Activated CD8-positive, alpha-beta T cell treated with anti-CD3 and anti-CD28 coated beads for 36 hours (primary cell): ENCODE results near the gene CYP2A6. TPM values are rescaled to one million over a fixed set of nuclear protein-coding genes. Genes with fewer than 3 reads are reported as not detected.
"Not testable (repeated sequence)": the region's sequence is repeated elsewhere in the genome, so short reads cannot be mapped to it uniquely, and the experiment has no call there.

ENCODE experiments used
- ATAC-seq: fragments of 200-7000 bp; cut with Tn5 transposase; one replicate; pipeline ENCODE4 v1.10.0; 2021; ENCODE audit warnings: mild to moderate bottlenecking, moderate library complexity
- CTCF ChIA-PET: fragments of 350-600 bp; sonication (Branson Sonifier 250); formaldehyde crosslinking; loops from one replicate; lab custom pipeline; 2021; ENCODE audit warnings: antibody characterized with exemption; lab: Charles Lee
- POLR2A ChIA-PET: fragments of 350-600 bp; sonication (Branson Sonifier 250); formaldehyde crosslinking; loops from one replicate; lab custom pipeline; 2021; ENCODE audit warnings: antibody characterized with exemption; lab: Charles Lee
- DNase-seq: peaks from one replicate; pipeline ENCODE4 v3.0.0-alpha.2; 2020
- H3K27ac Mint-ChIP-seq: one replicate; pipeline ENCODE4 v1.8.0; 2021; ENCODE audit warnings: mild to moderate bottlenecking, mixed read lengths
- H3K27me3 Mint-ChIP-seq: one replicate; pipeline ENCODE4 v1.8.0; 2021; ENCODE audit warnings: mixed read lengths
- H3K36me3 Mint-ChIP-seq: one replicate; pipeline ENCODE4 v1.8.0; 2021; ENCODE audit warnings: low read depth, mixed read lengths
- H3K4me1 Mint-ChIP-seq: one replicate; pipeline ENCODE4 v1.8.0; 2021; ENCODE audit warnings: low read depth, mixed read lengths
- H3K4me3 Mint-ChIP-seq: one replicate; pipeline ENCODE4 v1.8.0; 2021; ENCODE audit warnings: mild to moderate bottlenecking, moderate library complexity, mixed read lengths
- H3K9me3 Mint-ChIP-seq: one replicate; pipeline ENCODE4 v1.8.0; 2021; ENCODE audit warnings: mixed read lengths
- intact Hi-C: fragments of 100-400 bp; cut with micrococcal nuclease; formaldehyde crosslinking; loops from one replicate; pipeline ENCODE4 v1.10.0; 2022
- total RNA-seq, 2 experiments: library from RNA; stranded (reverse); gene quantifications; one replicate each; pipeline ENCODE4 v1.2.3, GENCODE V29; 2021
- TF ChIP-seq, protein P1 (sequence below): fragments of 200-600 bp; IDR thresholded peaks from one replicate; pipeline ENCODE4 v1.8.0; 2022; ENCODE audit warnings: antibody characterized with exemption, mild to moderate bottlenecking

CYP2A6 gene
- total RNA-seq, 2 experiments from 2014 or later = 0.41 TPM; not detected in 1

DNA sequence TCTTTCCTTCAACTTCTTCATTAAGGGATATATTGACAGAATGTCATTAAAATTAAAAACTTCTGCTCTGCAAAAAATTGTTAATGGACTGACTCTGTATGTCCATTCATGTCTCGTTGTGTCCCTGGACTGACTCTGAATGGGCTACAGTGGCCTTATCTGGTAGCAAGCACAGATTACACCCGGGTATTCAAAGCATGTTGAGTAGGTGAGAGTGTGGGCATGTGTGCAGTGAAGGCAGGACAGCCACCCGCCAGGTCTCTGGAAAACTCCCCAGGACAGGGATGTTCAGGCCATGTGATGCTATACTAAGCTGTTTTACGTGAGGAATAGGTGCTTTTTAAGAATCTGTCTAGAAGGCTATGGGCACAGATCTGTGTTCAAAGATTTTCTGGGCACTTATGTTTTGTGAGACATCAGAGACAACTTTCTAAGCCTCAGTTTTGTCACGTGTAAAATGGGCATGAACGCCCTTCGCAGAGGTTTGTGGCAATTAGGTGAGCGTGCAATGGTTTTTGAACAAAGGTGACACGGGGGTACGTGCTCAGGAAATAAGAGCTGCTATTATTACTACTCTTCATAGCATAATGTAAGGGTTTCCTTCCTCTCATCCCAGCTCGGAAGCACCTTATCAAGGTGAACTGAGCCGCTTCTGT is 7.1 kb downstream of the CYP2A6 start:
- DNase-seq (peak; percentile 21), ATAC-seq (peak; percentile 15)
- POLR2A ChIA-PET, H3K9me3 Mint-ChIP-seq, intact Hi-C loops, H3K36me3 Mint-ChIP-seq, CTCF ChIA-PET: not testable (repeated sequence)
- Mint-ChIP-seq H3K27me3 (peaks cover 15% of the 10 kb centered on the region), H3K4me3 (peak overlapping the region; percentile 69), H3K27ac (peak overlapping the region; percentile 77), H3K4me1 (peaks cover 21% of the 10 kb centered on the region)

DNA sequence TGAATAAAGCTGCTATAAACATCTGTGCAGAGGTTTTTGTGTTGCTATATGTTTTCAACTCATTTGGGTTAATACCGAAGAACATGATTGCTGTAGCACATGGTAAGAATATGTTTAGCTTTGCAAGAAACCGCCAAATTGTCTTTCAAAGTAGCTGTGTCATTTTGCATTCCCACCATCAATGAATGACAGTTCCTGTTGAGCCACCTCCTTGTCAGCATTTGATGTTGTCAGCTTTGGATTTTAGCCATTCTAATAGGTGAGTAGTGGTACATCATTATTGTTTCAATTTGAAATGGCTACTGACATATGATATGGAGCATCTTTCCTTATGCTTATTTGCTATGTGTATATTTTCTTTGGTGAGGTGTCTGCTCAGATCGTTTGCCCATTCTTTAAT is 8.2 kb downstream of the CYP2A6 start:
- POLR2A ChIA-PET, H3K27ac Mint-ChIP-seq, H3K36me3 Mint-ChIP-seq, H3K9me3 Mint-ChIP-seq, H3K4me3 Mint-ChIP-seq, intact Hi-C loops, DNase-seq, ATAC-seq, H3K27me3 Mint-ChIP-seq: not testable (repeated sequence)
- CTCF ChIA-PET = interaction anchor here (1.8 kb wide), 1 partner anchor 208 kb away, joined by 3 read pairs; no protein-coding TSS in a partner anchor
- peaks cover 13% of the 10 kb centered on the region for H3K4me1 Mint-ChIP-seq

DNA sequence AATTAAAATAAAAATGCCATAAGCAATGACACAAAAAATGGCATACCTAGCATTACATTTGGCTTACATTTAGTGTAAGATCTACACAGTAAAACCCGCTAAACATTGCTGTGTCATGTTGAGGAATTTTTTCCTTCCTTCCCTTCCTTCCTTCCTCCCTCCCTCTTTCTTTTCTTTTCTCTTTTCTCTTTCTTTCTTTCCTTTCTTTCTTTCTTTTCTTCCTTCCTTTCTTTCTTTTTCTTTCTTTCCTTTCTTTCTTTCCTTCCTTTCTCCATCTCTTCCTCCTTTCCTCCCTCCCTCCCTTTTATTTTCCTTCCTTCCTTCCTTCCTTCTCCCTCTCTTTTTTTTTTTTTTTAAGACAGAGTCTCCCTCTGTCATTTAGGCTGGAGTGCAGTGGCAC is 11.8 kb downstream of the CYP2A6 start:
- H3K36me3 Mint-ChIP-seq, H3K27me3 Mint-ChIP-seq, H3K4me1 Mint-ChIP-seq, intact Hi-C loops, DNase-seq, ATAC-seq, H3K27ac Mint-ChIP-seq, H3K4me3 Mint-ChIP-seq, H3K9me3 Mint-ChIP-seq: not testable (repeated sequence)
- ChIA-PET POLR2A (interaction anchor here (0.6 kb wide), 1 partner anchor 379 kb away, joined by 4 read pairs; no protein-coding TSS in a partner anchor), CTCF (interaction anchor here (1.2 kb wide), 1 partner anchor 315 kb away, joined by 4 read pairs; no protein-coding TSS in a partner anchor)

DNA sequence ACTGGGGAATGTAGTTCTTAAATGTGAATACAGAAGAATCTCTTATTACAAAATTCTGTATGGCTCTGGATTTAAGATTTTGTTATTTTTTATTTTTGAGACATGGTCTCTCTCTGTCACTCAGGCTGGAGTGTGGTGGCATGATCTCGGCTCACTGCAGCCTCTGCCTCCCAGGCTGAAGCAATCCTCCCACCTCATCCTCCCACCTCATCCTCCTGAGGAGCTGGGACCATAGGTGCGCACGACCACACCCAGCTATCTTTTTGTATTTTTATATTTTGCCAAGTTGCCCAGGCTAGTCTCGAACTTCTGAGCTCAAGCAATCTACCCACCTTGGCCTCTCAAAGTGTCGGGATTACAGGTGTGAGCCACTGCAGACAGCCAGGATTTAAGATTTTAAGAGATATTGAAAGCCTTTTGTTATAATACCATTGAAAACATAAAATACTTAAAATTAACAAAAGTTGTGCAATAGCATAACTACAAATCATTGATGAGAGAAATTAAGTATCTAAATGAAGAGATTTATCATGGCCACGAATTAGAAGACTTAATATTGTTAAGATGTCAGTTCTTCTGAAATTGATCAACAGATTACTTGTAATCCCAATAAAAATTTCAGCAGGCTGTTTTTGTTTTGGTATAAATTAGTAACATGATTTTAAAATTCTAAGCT is 13.4 kb downstream of the CYP2A6 start:
- Mint-ChIP-seq H3K27ac (no peak overlapping the region), H3K9me3 (no peaks in the 10 kb centered on the region), H3K27me3 (no peaks in the 10 kb centered on the region), H3K36me3 (no peaks in the 10 kb centered on the region), H3K4me1 (peaks cover 15% of the 10 kb centered on the region), H3K4me3 (no peak overlapping the region)
- TF ChIP-seq, protein P1, sequence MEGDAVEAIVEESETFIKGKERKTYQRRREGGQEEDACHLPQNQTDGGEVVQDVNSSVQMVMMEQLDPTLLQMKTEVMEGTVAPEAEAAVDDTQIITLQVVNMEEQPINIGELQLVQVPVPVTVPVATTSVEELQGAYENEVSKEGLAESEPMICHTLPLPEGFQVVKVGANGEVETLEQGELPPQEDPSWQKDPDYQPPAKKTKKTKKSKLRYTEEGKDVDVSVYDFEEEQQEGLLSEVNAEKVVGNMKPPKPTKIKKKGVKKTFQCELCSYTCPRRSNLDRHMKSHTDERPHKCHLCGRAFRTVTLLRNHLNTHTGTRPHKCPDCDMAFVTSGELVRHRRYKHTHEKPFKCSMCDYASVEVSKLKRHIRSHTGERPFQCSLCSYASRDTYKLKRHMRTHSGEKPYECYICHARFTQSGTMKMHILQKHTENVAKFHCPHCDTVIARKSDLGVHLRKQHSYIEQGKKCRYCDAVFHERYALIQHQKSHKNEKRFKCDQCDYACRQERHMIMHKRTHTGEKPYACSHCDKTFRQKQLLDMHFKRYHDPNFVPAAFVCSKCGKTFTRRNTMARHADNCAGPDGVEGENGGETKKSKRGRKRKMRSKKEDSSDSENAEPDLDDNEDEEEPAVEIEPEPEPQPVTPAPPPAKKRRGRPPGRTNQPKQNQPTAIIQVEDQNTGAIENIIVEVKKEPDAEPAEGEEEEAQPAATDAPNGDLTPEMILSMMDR = no peak
- DNase-seq (no peak), ATAC-seq (no peak)
- ChIA-PET CTCF (interaction anchor here (1.2 kb wide), 1 partner anchor 314 kb away, joined by 4 read pairs; no protein-coding TSS in a partner anchor), POLR2A (interaction anchor here (1.1 kb wide), 1 partner anchor 30 kb away, joined by 3 read pairs; no protein-coding TSS in a partner anchor)
- intact Hi-C loops = no loop called here

DNA sequence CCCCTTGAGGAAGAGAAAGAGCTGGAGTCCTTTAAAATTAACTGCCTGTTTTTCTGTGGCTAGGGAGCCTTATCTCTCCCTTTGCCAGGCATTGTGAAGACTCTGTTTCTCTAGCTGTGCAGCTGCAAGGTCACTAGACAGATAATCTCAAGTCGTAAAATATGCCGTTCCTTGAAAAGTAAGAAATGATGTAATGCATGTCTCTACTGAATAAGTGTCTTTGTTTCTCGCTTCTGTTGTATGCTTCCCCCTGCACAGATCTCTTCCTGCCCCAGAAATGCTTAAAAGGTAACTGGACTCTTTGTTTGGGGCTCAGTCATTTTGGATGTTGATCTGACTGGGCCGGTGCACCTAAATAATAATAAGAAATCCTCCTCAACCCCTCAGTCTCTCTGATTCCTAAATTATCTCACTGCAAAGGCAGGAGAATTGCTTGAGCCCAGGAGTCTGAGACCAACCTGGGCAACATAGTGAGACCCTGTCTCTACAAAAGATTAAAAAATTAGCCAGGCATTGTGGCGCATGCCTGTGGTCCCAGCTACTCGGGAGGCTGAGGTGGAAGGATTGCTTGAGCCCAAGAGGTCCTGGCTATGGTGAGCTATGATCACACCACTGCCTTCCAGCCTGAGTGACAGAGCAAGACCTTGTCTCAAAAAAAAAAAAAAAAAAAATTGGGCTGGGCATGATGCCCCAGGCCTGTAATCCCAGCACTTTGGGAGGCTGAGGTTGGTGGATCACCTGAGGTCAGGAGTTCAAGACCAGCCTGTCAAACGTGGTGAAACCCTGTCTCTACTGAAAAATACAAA is 16.3 kb downstream of the CYP2A6 start:
- intact Hi-C loops, DNase-seq, H3K4me3 Mint-ChIP-seq, ATAC-seq, H3K27me3 Mint-ChIP-seq, H3K36me3 Mint-ChIP-seq, H3K9me3 Mint-ChIP-seq: not testable (repeated sequence)
- Mint-ChIP-seq H3K4me1 (peaks cover 17% of the 10 kb centered on the region), H3K27ac (peak overlapping the region; percentile 8)
- ChIA-PET CTCF (interaction anchor here (0.5 to 1.0 kb wide), 2 partner anchors 14 to 171 kb away, joined by 3 read pairs; no protein-coding TSS in a partner anchor), POLR2A (interaction anchor here (0.7 kb wide), 1 partner anchor 486 kb away, joined by 3 read pairs; the partner anchor contains the start of gene C19orf47)

DNA sequence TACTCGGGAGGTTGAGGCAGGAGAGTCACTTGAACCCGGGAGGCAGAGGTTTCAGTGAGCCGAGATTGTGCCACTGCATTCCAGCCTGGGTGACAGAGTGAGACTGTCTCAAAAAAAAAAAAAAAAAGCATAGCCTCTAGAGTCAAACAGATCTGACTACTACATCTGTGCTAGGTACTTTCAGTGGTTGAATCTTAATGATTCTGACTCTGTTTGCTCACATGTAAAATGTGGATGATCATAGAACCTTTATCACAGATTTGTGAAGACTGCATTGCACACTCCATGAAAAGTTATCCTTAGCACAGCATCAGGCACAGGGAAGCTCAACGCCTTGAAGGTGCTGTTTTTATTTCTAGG is 17.8 kb downstream of the CYP2A6 start:
- POLR2A ChIA-PET, DNase-seq, H3K9me3 Mint-ChIP-seq, H3K27ac Mint-ChIP-seq, H3K36me3 Mint-ChIP-seq, H3K4me3 Mint-ChIP-seq, intact Hi-C loops, H3K27me3 Mint-ChIP-seq: not testable (repeated sequence)
- peaks cover 17% of the 10 kb centered on the region for H3K4me1 Mint-ChIP-seq
- CTCF ChIA-PET = interaction anchor here (1.0 to 1.7 kb wide), 3 partner anchors 12 to 24 kb away, joined by 3 to 5 read pairs (median 3); no protein-coding TSS in a partner anchor
- peak; percentile 51 for ATAC-seq
